HEK293 (cell line): ENCODE results near the gene TACC2.

Experiments used
- CTCF ChIA-PET: fragments of 350-600 bp; formaldehyde crosslinking; extraction: SDS; loops from one replicate; lab custom pipeline; 2021; ENCODE audit warnings: antibody characterized with exemption; lab: Yijun Ruan, JAX
- POLR2A ChIA-PET: fragments of 300-600 bp; formaldehyde crosslinking; extraction: SDS; loops from one replicate; lab custom pipeline; 2020; ENCODE audit warnings: antibody characterized with exemption, inconsistent platforms; lab: Yijun Ruan, JAX
- H3K27ac ChIP-seq: fragments of 200-500 bp; sonication (Bioruptor generic); 2 replicates; pipeline ENCODE4 v1.5.1; 2014; ENCODE audit warnings: low read depth, low read length, control low read depth, inconsistent platforms; ENCODE audit errors: extremely low read depth
- H3K36me3 ChIP-seq, 2 experiments: fragments of 200-500 bp in 1 of 2; sonication (Bioruptor generic) in 1 of 2; 1 replicate in 1 of 2; 2 replicates in 1 of 2; pipeline ENCODE4 v1.5.1; 2014 to 2017; ENCODE audit warnings: inconsistent platforms in 2 of 2, low read length in 2 of 2; ENCODE audit not compliant: control insufficient read depth in 2 of 2, insufficient read depth in 1 of 2
- H3K4me1 ChIP-seq: fragments of 200-500 bp; sonication (Bioruptor generic); 2 replicates; pipeline ENCODE4 v1.5.1; 2014; ENCODE audit warnings: mild to moderate bottlenecking, low read length, inconsistent platforms; ENCODE audit not compliant: control insufficient read depth, insufficient read depth
- H3K4me3 ChIP-seq: 2 replicates; pipeline ENCODE4 v1.5.1; 2011; ENCODE audit warnings: low read depth, mild to moderate bottlenecking, control low read depth, low read length, moderate library complexity
- H3K9me3 ChIP-seq: fragments of 200-500 bp; sonication (Bioruptor generic); 2 replicates; pipeline ENCODE4 v1.5.1; 2014; ENCODE audit warnings: low read depth, low read length, inconsistent platforms; ENCODE audit not compliant: control insufficient read depth, insufficient read depth
- BCL11A ChIP-seq: fragments of 450-650 bp; formaldehyde crosslinking; IDR thresholded peaks from 2 replicates; pipeline ENCODE4 v1.5.1; 2016; ENCODE audit warnings: low read depth, missing biosample characterization, missing genetic modification characterization
- EGR2 ChIP-seq: fragments of 450-650 bp; formaldehyde crosslinking; IDR thresholded peaks from 2 replicates; pipeline ENCODE4 v1.5.1; 2016; ENCODE audit warnings: low read depth, missing biosample characterization, missing genetic modification characterization
- FEZF1 ChIP-seq: fragments of 450-650 bp; formaldehyde crosslinking; IDR thresholded peaks from 2 replicates; pipeline ENCODE4 v1.5.1; 2016; ENCODE audit warnings: missing biosample characterization, missing genetic modification characterization
- GLI2 ChIP-seq: fragments of 450-650 bp; formaldehyde crosslinking; IDR thresholded peaks from 2 replicates; pipeline ENCODE4; 2017; ENCODE audit warnings: missing biosample characterization, missing genetic modification characterization, low read depth, borderline replicate concordance
- HOXD13 ChIP-seq: sonication (generic); formaldehyde crosslinking; IDR thresholded peaks from 2 replicates; pipeline ENCODE4 v1.8.0; 2022; ENCODE audit warnings: missing genetic modification reagents, borderline replicate concordance
- KLF1 ChIP-seq: fragments of 450-650 bp; formaldehyde crosslinking; IDR thresholded peaks from 2 replicates; pipeline ENCODE4 v1.5.1; 2016; ENCODE audit warnings: missing biosample characterization, missing genetic modification characterization
- KLF8 ChIP-seq: fragments of 450-650 bp; formaldehyde crosslinking; IDR thresholded peaks from 2 replicates; pipeline ENCODE4 v1.5.1; 2016; ENCODE audit warnings: missing biosample characterization, missing genetic modification characterization
- OSR2 ChIP-seq: fragments of 450-650 bp; formaldehyde crosslinking; IDR thresholded peaks from 2 replicates; pipeline ENCODE4 v1.5.1; 2016; ENCODE audit warnings: missing biosample characterization, missing genetic modification characterization
- PRDM1 ChIP-seq: fragments of 450-650 bp; formaldehyde crosslinking; IDR thresholded peaks from 2 replicates; pipeline ENCODE4; 2016; ENCODE audit warnings: missing biosample characterization, missing genetic modification characterization
- SCRT1 ChIP-seq: fragments of 450-650 bp; formaldehyde crosslinking; IDR thresholded peaks from 2 replicates; pipeline ENCODE4 v1.5.1; 2016; ENCODE audit warnings: missing biosample characterization, missing genetic modification characterization, borderline replicate concordance
- SP7 ChIP-seq: fragments of 450-650 bp; formaldehyde crosslinking; IDR thresholded peaks from 2 replicates; pipeline ENCODE4 v1.5.1; 2016; ENCODE audit warnings: missing biosample characterization, missing genetic modification characterization
- ZBTB17 ChIP-seq: fragments of 450-650 bp; formaldehyde crosslinking; IDR thresholded peaks from 2 replicates; pipeline ENCODE4 v1.5.1; 2016; ENCODE audit warnings: missing biosample characterization, missing genetic modification characterization
- ZBTB26 ChIP-seq: fragments of 450-650 bp; formaldehyde crosslinking; optimal IDR thresholded peaks from 2 replicates; pipeline ENCODE3; 2016; ENCODE audit warnings: missing biosample characterization, mild to moderate bottlenecking, missing genetic modification characterization
- ZNF121 ChIP-seq: fragments of 450-650 bp; formaldehyde crosslinking; IDR thresholded peaks from 2 replicates; pipeline ENCODE4 v1.5.1; 2016; ENCODE audit warnings: missing biosample characterization, missing genetic modification characterization
- ZNF175 ChIP-seq: fragments of 450-650 bp; formaldehyde crosslinking; IDR thresholded peaks from 2 replicates; pipeline ENCODE4 v1.5.1; 2016; ENCODE audit warnings: missing biosample characterization, missing genetic modification characterization
- ZNF426 ChIP-seq: fragments of 450-650 bp; formaldehyde crosslinking; IDR thresholded peaks from 2 replicates; pipeline ENCODE4 v1.5.1; 2017; ENCODE audit warnings: missing biosample characterization, missing genetic modification characterization, mild to moderate bottlenecking, inconsistent platforms, moderate library complexity
- ZNF558 ChIP-seq: fragments of 450-650 bp; formaldehyde crosslinking; IDR thresholded peaks from 2 replicates; pipeline ENCODE4 v1.5.1; 2016; ENCODE audit warnings: missing biosample characterization, missing genetic modification characterization
- ZNF600 ChIP-seq: fragments of 450-650 bp; formaldehyde crosslinking; IDR thresholded peaks from 2 replicates; pipeline ENCODE4 v1.5.1; 2016; ENCODE audit warnings: missing biosample characterization, missing genetic modification characterization
- ZNF843 ChIP-seq: fragments of 450-650 bp; formaldehyde crosslinking; IDR thresholded peaks from 2 replicates; pipeline ENCODE4 v1.5.1; 2016; ENCODE audit warnings: missing biosample characterization, missing genetic modification characterization
- ZXDB ChIP-seq: fragments of 450-650 bp; formaldehyde crosslinking; IDR thresholded peaks from 2 replicates; pipeline ENCODE4 v1.5.1; 2016; ENCODE audit warnings: missing biosample characterization, missing genetic modification characterization
- TF ChIP-seq, protein P1 (sequence below): fragments of 450-650 bp; formaldehyde crosslinking; IDR thresholded peaks from 2 replicates; pipeline ENCODE4 v1.5.1; 2017; ENCODE audit warnings: missing biosample characterization, mild to moderate bottlenecking, missing genetic modification characterization, moderate library complexity
- TF ChIP-seq, protein P2 (sequence below): fragments of 450-650 bp; formaldehyde crosslinking; IDR thresholded peaks from 2 replicates; pipeline ENCODE4 v1.5.1; 2016; ENCODE audit warnings: missing biosample characterization, missing genetic modification characterization
- TF ChIP-seq, protein P3 (sequence below): fragments of 450-650 bp; formaldehyde crosslinking; IDR thresholded peaks from 2 replicates; pipeline ENCODE4 v1.5.1; 2016; ENCODE audit warnings: missing biosample characterization, missing genetic modification characterization

TACC2 gene

DNA sequence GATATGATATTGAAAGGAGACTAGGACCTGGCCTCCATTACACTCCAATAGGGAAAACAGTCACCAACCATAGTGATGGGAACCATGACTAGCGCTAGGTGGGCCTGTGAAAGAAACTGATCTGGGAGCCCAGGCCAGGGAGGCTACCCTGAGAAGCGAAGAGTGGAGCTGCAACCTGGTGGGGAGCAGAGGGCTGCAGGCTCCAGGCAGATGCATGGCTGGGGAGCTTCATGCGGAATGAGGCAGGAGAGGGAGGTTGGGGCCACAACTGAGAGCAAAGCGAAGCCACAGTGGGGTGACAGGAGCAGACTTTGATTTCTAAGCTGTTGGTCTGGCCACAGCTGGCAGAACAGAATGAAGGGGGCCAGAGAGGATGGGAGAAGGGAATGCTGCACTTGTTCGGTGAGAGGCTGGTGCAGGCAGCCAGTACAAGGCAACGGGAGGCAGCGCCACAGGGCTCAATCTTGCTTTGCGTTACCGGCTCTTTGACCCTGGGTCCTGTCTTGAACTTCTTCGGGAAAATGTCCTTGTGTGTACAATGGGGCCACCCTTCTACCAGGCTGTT, 88.4 kb downstream of the TACC2 start:
- ChIA-PET POLR2A (no interaction called here), CTCF (no interaction called here)
- no peak overlapping the region for H3K4me3 ChIP-seq
- no peaks in the 10 kb centered on the region for H3K9me3 ChIP-seq
- H3K36me3 ChIP-seq = no peaks in the 10 kb centered on the region
- H3K4me1 ChIP-seq = no peaks in the 10 kb centered on the region
- H3K27ac ChIP-seq = no peak overlapping the region
- TF ChIP-seq ZNF121 (tag by site-specific recombination) = no peak
- TF ChIP-seq ZNF558 (tag by site-specific recombination) = no peak
- TF ChIP-seq ZNF175 (tag by site-specific recombination) = no peak
- TF ChIP-seq HOXD13 (CRISPR knock-in tag) = no peak
- TF ChIP-seq GLI2 (tag by site-specific recombination) = no peak
- no peak for TF ChIP-seq BCL11A
- TF ChIP-seq ZNF426 (tag by site-specific recombination) = no peak

GRCh38 chr10:122078326-122078725, 89.4 kb downstream of the TACC2 start:
- ChIA-PET POLR2A (interaction anchor here (0.7 kb wide), 1 partner anchor 35 kb away, joined by 3 read pairs; no protein-coding TSS in a partner anchor), CTCF (no interaction called here)
- Histone ChIP-seq H3K4me1 (no peaks in the 10 kb centered on the region), H3K27ac (no peak overlapping the region), H3K4me3 (no peak overlapping the region), H3K36me3 (no peaks in the 10 kb centered on the region), H3K9me3 (no peaks in the 10 kb centered on the region)
- TF ChIP-seq, protein P1, sequence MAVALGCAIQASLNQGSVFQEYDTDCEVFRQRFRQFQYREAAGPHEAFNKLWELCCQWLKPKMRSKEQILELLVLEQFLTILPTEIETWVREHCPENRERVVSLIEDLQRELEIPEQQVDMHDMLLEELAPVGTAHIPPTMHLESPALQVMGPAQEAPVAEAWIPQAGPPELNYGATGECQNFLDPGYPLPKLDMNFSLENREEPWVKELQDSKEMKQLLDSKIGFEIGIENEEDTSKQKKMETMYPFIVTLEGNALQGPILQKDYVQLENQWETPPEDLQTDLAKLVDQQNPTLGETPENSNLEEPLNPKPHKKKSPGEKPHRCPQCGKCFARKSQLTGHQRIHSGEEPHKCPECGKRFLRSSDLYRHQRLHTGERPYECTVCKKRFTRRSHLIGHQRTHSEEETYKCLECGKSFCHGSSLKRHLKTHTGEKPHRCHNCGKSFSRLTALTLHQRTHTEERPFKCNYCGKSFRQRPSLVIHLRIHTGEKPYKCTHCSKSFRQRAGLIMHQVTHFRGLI (tag by site-specific recombination) = no peak
- TF ChIP-seq EGR2 (tag by site-specific recombination) (no peak), ZBTB17 (tag by site-specific recombination) (no peak)

- H3K4me3 ChIP-seq = no peak overlapping the region
- no peaks in the 10 kb centered on the region for H3K36me3 ChIP-seq
- H3K27ac ChIP-seq = no peak overlapping the region
- no peaks in the 10 kb centered on the region for H3K4me1 ChIP-seq
- ChIA-PET POLR2A (no interaction called here), CTCF (interaction anchor here (0.9 kb wide), 1 partner anchor 11 kb away, joined by 7 read pairs; no protein-coding TSS in a partner anchor)
- peak; percentile 79 for TF ChIP-seq ZNF600
- TF ChIP-seq PRDM1 (tag by site-specific recombination) = no peak
- TF ChIP-seq, protein P2, sequence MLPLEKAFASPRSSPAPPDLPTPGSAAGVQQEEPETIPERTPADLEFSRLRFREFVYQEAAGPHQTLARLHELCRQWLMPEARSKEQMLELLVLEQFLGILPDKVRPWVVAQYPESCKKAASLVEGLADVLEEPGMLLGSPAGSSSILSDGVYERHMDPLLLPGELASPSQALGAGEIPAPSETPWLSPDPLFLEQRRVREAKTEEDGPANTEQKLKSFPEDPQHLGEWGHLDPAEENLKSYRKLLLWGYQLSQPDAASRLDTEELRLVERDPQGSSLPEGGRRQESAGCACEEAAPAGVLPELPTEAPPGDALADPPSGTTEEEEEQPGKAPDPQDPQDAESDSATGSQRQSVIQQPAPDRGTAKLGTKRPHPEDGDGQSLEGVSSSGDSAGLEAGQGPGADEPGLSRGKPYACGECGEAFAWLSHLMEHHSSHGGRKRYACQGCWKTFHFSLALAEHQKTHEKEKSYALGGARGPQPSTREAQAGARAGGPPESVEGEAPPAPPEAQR (tag by site-specific recombination) = no peak
- TF ChIP-seq, protein P3, sequence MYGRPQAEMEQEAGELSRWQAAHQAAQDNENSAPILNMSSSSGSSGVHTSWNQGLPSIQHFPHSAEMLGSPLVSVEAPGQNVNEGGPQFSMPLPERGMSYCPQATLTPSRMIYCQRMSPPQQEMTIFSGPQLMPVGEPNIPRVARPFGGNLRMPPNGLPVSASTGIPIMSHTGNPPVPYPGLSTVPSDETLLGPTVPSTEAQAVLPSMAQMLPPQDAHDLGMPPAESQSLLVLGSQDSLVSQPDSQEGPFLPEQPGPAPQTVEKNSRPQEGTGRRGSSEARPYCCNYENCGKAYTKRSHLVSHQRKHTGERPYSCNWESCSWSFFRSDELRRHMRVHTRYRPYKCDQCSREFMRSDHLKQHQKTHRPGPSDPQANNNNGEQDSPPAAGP (tag by site-specific recombination) = 0 out of 2 replicates have a peak, but pooled peaks have one; percentile 51
- TF ChIP-seq KLF1 = peak; percentile 36; the same call in 1 of the 2 replicates
- 0 out of 2 replicates have a peak, but pooled peaks have one; percentile 29 for TF ChIP-seq SCRT1 (tag by site-specific recombination)
- peak; percentile 70 for TF ChIP-seq ZNF843 (tag by site-specific recombination)
- peak; percentile 38; the same call in 1 of the 2 replicates for TF ChIP-seq ZXDB (tag by site-specific recombination)
- TF ChIP-seq ZBTB26 (tag by site-specific recombination) = no peak
- TF ChIP-seq SP7 (tag by site-specific recombination) = peak; percentile 50; the same call in 1 of the 2 replicates
- no peak for TF ChIP-seq KLF8
- TF ChIP-seq FEZF1 (tag by site-specific recombination) = peak; percentile 52
- 0 out of 2 replicates have a peak, but pooled peaks have one; percentile 16 for TF ChIP-seq OSR2 (tag by site-specific recombination)
- H3K9me3 ChIP-seq = no peaks in the 10 kb centered on the region
Observed at GRCh38 chr10:122078965-122079795, 90.2 kb downstream of the TACC2 start.
